Epithelial cell of proximal tubule (primary cell): ENCODE data around the gene SDF2L1. TPM values are rescaled to one million over a fixed set of nuclear protein-coding genes. Genes with fewer than 3 reads are reported as not detected.
"Not testable (repeated sequence)": the region's sequence is repeated elsewhere in the genome, so short reads cannot be mapped to it uniquely, and the experiment has no call there.

Experiments
- DNase-seq: peaks from one replicate; pipeline ENCODE4 v3.0.0-alpha.2; 2011; ENCODE audit warnings: low read depth
- H3K4me3 ChIP-seq: 2 replicates; pipeline ENCODE4 v1.5.1; 2011; ENCODE audit warnings: low read depth, mild to moderate bottlenecking, low read length
- CTCF ChIP-seq: conservative IDR thresholded peaks from 2 replicates; pipeline ENCODE4 v1.5.1; 2012; ENCODE audit warnings: low read depth, mild to moderate bottlenecking, low read length
- total RNA-seq: library from RNA; depleted of rRNA; stranded (reverse); fragments of >200 nt; gene quantifications from 2 replicates; pipeline ENCODE4 v1.2.3, GENCODE V29; 2015

SDF2L1 gene
- total RNA-seq, 1 donor from 2014 or later, result 93.2 TPM

- no peak for DNase-seq
- no peak overlapping the region for H3K4me3 ChIP-seq
- TF ChIP-seq CTCF, result no peak
These were observed 42.8 kb upstream of the SDF2L1 start for GRCh38 chr22:21599053-21599893.

- H3K4me3 ChIP-seq, result no peak overlapping the region
- TF ChIP-seq CTCF, result no peak
- no peak for DNase-seq
These were observed 39.5 kb upstream of the SDF2L1 start for GRCh38 chr22:21602579-21602978.

GRCh38 chr22:21603973-21604372 lies 38.1 kb upstream of the SDF2L1 start:
- H3K4me3 ChIP-seq, result no peak overlapping the region
- no peak for DNase-seq
- TF ChIP-seq CTCF, result no peak

GRCh38 chr22:21605887-21606564 lies 36.1 kb upstream of the SDF2L1 start:
- DNase-seq, result no peak
- no peak for TF ChIP-seq CTCF
- H3K4me3 ChIP-seq, result no peak overlapping the region

- DNase-seq, result no peak
- H3K4me3 ChIP-seq, result no peak overlapping the region
- no peak for TF ChIP-seq CTCF
These were observed 35.3 kb upstream of the SDF2L1 start for GRCh38 chr22:21606775-21607174.

GRCh38 chr22:21609556-21610157 lies 32.4 kb upstream of the SDF2L1 start:
- DNase-seq, H3K4me3 ChIP-seq: not testable (repeated sequence)

GRCh38 chr22:21611210-21611977 lies 30.7 kb upstream of the SDF2L1 start:
- H3K4me3 ChIP-seq, result no peak overlapping the region
- DNase-seq, result no peak
- TF ChIP-seq CTCF, result no peak
